GM21367 (cell line): Measurements from ENCODE around the gene CHST6.
"Not testable (repeated sequence)": the region's sequence is repeated elsewhere in the genome, so short reads cannot be mapped to it uniquely, and the experiment has no call there.

Experiments
- ATAC-seq: cut with Tn5 transposase; IDR thresholded peaks from one replicate; pipeline ENCODE4 v1.9.1; 2021; ENCODE audit not compliant: unreplicated experiment

The CHST6 gene

GRCh38 chr16:75477680-75478473, 17.4 kb downstream of the CHST6 start:
- no peak for ATAC-seq

- no peak for ATAC-seq
These were observed 18.4 kb downstream of the CHST6 start for GRCh38 chr16:75476817-75477216.

GRCh38 chr16:75475420-75475847, 19.8 kb downstream of the CHST6 start:
- no peak for ATAC-seq

GRCh38 chr16:75472908-75473877, 22.0 kb downstream of the CHST6 start:
- ATAC-seq: no peak

- peak; percentile 75 for ATAC-seq
These were observed 23.3 kb downstream of the CHST6 start for GRCh38 chr16:75471723-75472633.

- no peak for ATAC-seq
These were observed 28.5 kb downstream of the CHST6 start for GRCh38 chr16:75466760-75467159.

GRCh38 chr16:75464122-75464918, 30.9 kb downstream of the CHST6 start, which contains the start of gene TMEM170A:
Gene TMEM170A (minus strand): TSS chr16:75464689. CDS start chr16:75464600, 89 bp downstream.
- ATAC-seq: peak; percentile 94

- ATAC-seq: peak; percentile 10
These were observed 31.7 kb downstream of the CHST6 start for GRCh38 chr16:75463389-75464121.

GRCh38 chr16:75462806-75463205, 32.4 kb downstream of the CHST6 start:
- ATAC-seq: no peak

- no peak for ATAC-seq
These were observed 33.7 kb downstream of the CHST6 start for GRCh38 chr16:75461575-75461974.

- no peak for ATAC-seq
These were observed 34.8 kb downstream of the CHST6 start for GRCh38 chr16:75460446-75460845.

GRCh38 chr16:75459691-75460090, 35.5 kb downstream of the CHST6 start:
- ATAC-seq: no peak

GRCh38 chr16:75458439-75458838, 36.8 kb downstream of the CHST6 start:
- no peak for ATAC-seq

GRCh38 chr16:75458029-75458428, 37.2 kb downstream of the CHST6 start:
- ATAC-seq: no peak

- no peak for ATAC-seq
These were observed 37.7 kb downstream of the CHST6 start for GRCh38 chr16:75457485-75458021.

GRCh38 chr16:75456971-75457370, 38.3 kb downstream of the CHST6 start:
- ATAC-seq: no peak

GRCh38 chr16:75456486-75456885, 38.8 kb downstream of the CHST6 start:
- not testable (repeated sequence) for ATAC-seq

- no peak for ATAC-seq
These were observed 39.6 kb downstream of the CHST6 start for GRCh38 chr16:75455677-75456076.
